ENCODE data around the gene RHOB. TPM values are rescaled to one million over a fixed set of nuclear protein-coding genes. Genes with fewer than 3 reads are reported as not detected.

RHOB gene
- polyA plus RNA-seq, 1 experiment: 45.5 TPM

GRCh38 chr2:20484034-20484617 is 37.3 kb downstream of the RHOB start:
- no peak for DNase-seq (ENCODE audit: low read depth, low spot score)
- no peak overlapping the region for H3K27ac ChIP-seq (ENCODE audit: low read depth, low read length)
- TF ChIP-seq CTCF (IDR thresholded peaks at IDR 0.05; ENCODE audit: low read depth, low read length): no peak
- H3K4me3 ChIP-seq (ENCODE audit: low read depth, low read length): no peak overlapping the region
- no peaks in the 10 kb centered on the region for H3K9me3 ChIP-seq (ENCODE audit: control insufficient read depth, insufficient read depth, low read length)
- CTCF ChIA-PET: no interaction called here
- POLR2A ChIA-PET: no interaction called here
- H3K27me3 ChIP-seq (ENCODE audit: control insufficient read depth, insufficient read depth, low read length): peaks cover 15% of the 10 kb centered on the region

- ChIA-PET POLR2A (no interaction called here), CTCF (interaction anchor here (0.5 kb wide), 1 partner anchor 365 kb away, joined by 3 read pairs; no protein-coding TSS in a partner anchor)
- no peak overlapping the region for H3K27ac ChIP-seq (ENCODE audit: low read depth, low read length)
- H3K4me3 ChIP-seq (ENCODE audit: low read depth, low read length): no peak overlapping the region
- no peaks in the 10 kb centered on the region for H3K9me3 ChIP-seq (ENCODE audit: control insufficient read depth, insufficient read depth, low read length)
- peaks cover 15% of the 10 kb centered on the region for H3K27me3 ChIP-seq (ENCODE audit: control insufficient read depth, insufficient read depth, low read length)
- no peak for TF ChIP-seq CTCF (IDR thresholded peaks at IDR 0.05; ENCODE audit: low read depth, low read length)
- DNase-seq (ENCODE audit: low read depth, low spot score): no peak
Observed at GRCh38 chr2:20484810-20485611, 38.1 kb downstream of the RHOB start.

GRCh38 chr2:20485612-20486388 is 38.9 kb downstream of the RHOB start:
- no peak overlapping the region for H3K27ac ChIP-seq (ENCODE audit: low read depth, low read length)
- CTCF ChIA-PET: no interaction called here
- H3K9me3 ChIP-seq (ENCODE audit: control insufficient read depth, insufficient read depth, low read length): no peaks in the 10 kb centered on the region
- H3K27me3 ChIP-seq (ENCODE audit: control insufficient read depth, insufficient read depth, low read length): peaks cover 15% of the 10 kb centered on the region
- no peak for DNase-seq (ENCODE audit: low read depth, low spot score)
- no peak for TF ChIP-seq CTCF (IDR thresholded peaks at IDR 0.05; ENCODE audit: low read depth, low read length)
- POLR2A ChIA-PET: interaction anchor here (1.4 kb wide), 1 partner anchor 39 kb away, joined by 5 read pairs; the partner anchor contains the start of gene RHOB
- H3K4me3 ChIP-seq (ENCODE audit: low read depth, low read length): no peak overlapping the region

- no peak overlapping the region for H3K4me3 ChIP-seq (ENCODE audit: low read depth, low read length)
- H3K27ac ChIP-seq (ENCODE audit: low read depth, low read length): no peak overlapping the region
- TF ChIP-seq CTCF (IDR thresholded peaks at IDR 0.05; ENCODE audit: low read depth, low read length): no peak
- H3K9me3 ChIP-seq (ENCODE audit: control insufficient read depth, insufficient read depth, low read length): no peaks in the 10 kb centered on the region
- peaks cover 15% of the 10 kb centered on the region for H3K27me3 ChIP-seq (ENCODE audit: control insufficient read depth, insufficient read depth, low read length)
- ChIA-PET POLR2A (interaction anchor here (0.6 to 1.4 kb wide), 2 partner anchors 39 to 54 kb away, joined by 5 to 7 read pairs; partner anchors contain the start of gene RHOB), CTCF (interaction anchor here (1.0 kb wide), 1 partner anchor 165 kb away, joined by 3 read pairs; no protein-coding TSS in a partner anchor)
- DNase-seq (ENCODE audit: low read depth, low spot score): no peak
Observed at GRCh38 chr2:20486571-20486970, 39.7 kb downstream of the RHOB start.
